Measurements from ENCODE around the gene NOL8. TPM values are rescaled to one million over a fixed set of nuclear protein-coding genes. Genes with fewer than 3 reads are reported as not detected.

The NOL8 gene
- total RNA-seq, 1 experiment from 2014 or later = 30.3 TPM

GRCh38 chr9:92279302-92279701 lies 45.8 kb downstream of the NOL8 start:
- DNase-seq (ENCODE audit: low spot score) = no peak
- in situ Hi-C loops (cut with HindIII; ENCODE audit: low sequenced_read_pairs) = no loop called here

- in situ Hi-C loops (cut with HindIII; ENCODE audit: low sequenced_read_pairs) = no loop called here
- DNase-seq (ENCODE audit: low spot score) = no peak
Observed at GRCh38 chr9:92278110-92278509, 47.0 kb downstream of the NOL8 start.

- no peak for DNase-seq (ENCODE audit: low spot score)
- in situ Hi-C loops (cut with HindIII; ENCODE audit: low sequenced_read_pairs) = no loop called here
Observed at GRCh38 chr9:92276331-92277032, 48.7 kb downstream of the NOL8 start.

GRCh38 chr9:92275541-92275940 lies 49.6 kb downstream of the NOL8 start:
- in situ Hi-C loops (cut with HindIII; ENCODE audit: low sequenced_read_pairs) = no loop called here
- no peak for DNase-seq (ENCODE audit: low spot score)

GRCh38 chr9:92270511-92270910 lies 54.6 kb downstream of the NOL8 start:
- in situ Hi-C loops (cut with HindIII; ENCODE audit: low sequenced_read_pairs) = no loop called here
- DNase-seq (ENCODE audit: low spot score) = no peak

GRCh38 chr9:92266486-92266885 lies 58.7 kb downstream of the NOL8 start:
- DNase-seq (ENCODE audit: low spot score) = peak; percentile 94
- in situ Hi-C loops (cut with HindIII; ENCODE audit: low sequenced_read_pairs) = no loop called here

GRCh38 chr9:92265154-92265553 lies 60.0 kb downstream of the NOL8 start:
- in situ Hi-C loops (cut with HindIII; ENCODE audit: low sequenced_read_pairs) = no loop called here
- DNase-seq (ENCODE audit: low spot score) = no peak

GRCh38 chr9:92263131-92263530 lies 62.0 kb downstream of the NOL8 start:
- in situ Hi-C loops (cut with HindIII; ENCODE audit: low sequenced_read_pairs) = no loop called here

GRCh38 chr9:92257327-92257726 lies 67.8 kb downstream of the NOL8 start:
- in situ Hi-C loops (cut with HindIII; ENCODE audit: low sequenced_read_pairs) = no loop called here
- peak; percentile 97 for DNase-seq (ENCODE audit: low spot score)

More at GRCh38 chr9:92263131-92263530, 62.0 kb downstream of the NOL8 start:
- no peak for DNase-seq (ENCODE audit: low spot score)

GRCh38 chr9:92254381-92255337 lies 70.5 kb downstream of the NOL8 start:
- in situ Hi-C loops (cut with HindIII; ENCODE audit: low sequenced_read_pairs) = no loop called here
- no peak for DNase-seq (ENCODE audit: low spot score)

- in situ Hi-C loops (cut with HindIII; ENCODE audit: low sequenced_read_pairs) = no loop called here
- DNase-seq (ENCODE audit: low spot score) = no peak
Observed at GRCh38 chr9:92253656-92254055, 71.5 kb downstream of the NOL8 start.

GRCh38 chr9:92247981-92248380 lies 77.2 kb downstream of the NOL8 start:
- in situ Hi-C loops (cut with HindIII; ENCODE audit: low sequenced_read_pairs) = no loop called here
- DNase-seq (ENCODE audit: low spot score) = no peak

Other genes with a start within 250 kb of the NOL8 start
- 31.7 and 61.2 TPM in 2 replicates for gene SPTLC1, start 209.9 kb downstream of the NOL8 start, total RNA-seq (2014; rRNA removed; shearing (Covaris generic))
- gene IARS1, start 31.7 kb downstream of the NOL8 start, total RNA-seq (2014; rRNA removed; shearing (Covaris generic)) = 188 and 246 TPM in 2 replicates
- 2.2 and 19.6 TPM in 2 replicates for gene CENPP, start 603 bp upstream of the NOL8 start, total RNA-seq (2014; rRNA removed; shearing (Covaris generic))
- gene OGN, start 79.2 kb upstream of the NOL8 start, total RNA-seq (2014; rRNA removed; shearing (Covaris generic)) = not detected in 2 replicates
- not detected in 2 replicates for gene OMD, start 99.1 kb upstream of the NOL8 start, total RNA-seq (2014; rRNA removed; shearing (Covaris generic))
- not detected in 2 replicates for gene ASPN, start 157.2 kb upstream of the NOL8 start, total RNA-seq (2014; rRNA removed; shearing (Covaris generic))
- gene ECM2, start 210.6 kb upstream of the NOL8 start, total RNA-seq (2014; rRNA removed; shearing (Covaris generic)) = not detected in 2 replicates